ENCODE data around the gene NDUFV3.

Gene NDUFV3

DNA sequence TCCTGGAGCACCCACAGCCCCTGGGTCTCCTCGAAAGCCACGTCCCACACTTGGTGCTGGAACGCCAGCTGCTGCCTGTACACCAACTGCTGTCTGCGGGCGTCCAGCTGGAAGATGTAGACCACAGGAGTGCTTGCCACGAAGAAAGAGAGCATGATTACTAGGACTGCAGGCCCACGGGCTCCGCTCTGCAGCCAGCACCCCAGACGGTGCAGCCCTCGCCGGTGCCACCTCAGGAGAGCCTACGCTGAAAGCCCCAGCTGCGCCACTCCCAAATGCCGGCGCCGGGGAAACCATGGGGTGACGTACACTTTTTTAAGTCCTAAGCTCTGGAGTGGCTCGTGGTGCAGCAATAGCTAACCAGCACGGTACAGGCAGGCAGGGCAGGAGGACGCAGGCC, 39.5 kb upstream of the NDUFV3 start:
- H3K4me3 ChIP-seq (ENCODE audit: low read depth, low read length), result no peak overlapping the region
- DNase-seq (ENCODE audit: low read depth, low spot score), result no peak
- in situ Hi-C loops (cut with HindIII; ENCODE audit: low sequenced_read_pairs), result no loop called here
- TF ChIP-seq, protein P1, sequence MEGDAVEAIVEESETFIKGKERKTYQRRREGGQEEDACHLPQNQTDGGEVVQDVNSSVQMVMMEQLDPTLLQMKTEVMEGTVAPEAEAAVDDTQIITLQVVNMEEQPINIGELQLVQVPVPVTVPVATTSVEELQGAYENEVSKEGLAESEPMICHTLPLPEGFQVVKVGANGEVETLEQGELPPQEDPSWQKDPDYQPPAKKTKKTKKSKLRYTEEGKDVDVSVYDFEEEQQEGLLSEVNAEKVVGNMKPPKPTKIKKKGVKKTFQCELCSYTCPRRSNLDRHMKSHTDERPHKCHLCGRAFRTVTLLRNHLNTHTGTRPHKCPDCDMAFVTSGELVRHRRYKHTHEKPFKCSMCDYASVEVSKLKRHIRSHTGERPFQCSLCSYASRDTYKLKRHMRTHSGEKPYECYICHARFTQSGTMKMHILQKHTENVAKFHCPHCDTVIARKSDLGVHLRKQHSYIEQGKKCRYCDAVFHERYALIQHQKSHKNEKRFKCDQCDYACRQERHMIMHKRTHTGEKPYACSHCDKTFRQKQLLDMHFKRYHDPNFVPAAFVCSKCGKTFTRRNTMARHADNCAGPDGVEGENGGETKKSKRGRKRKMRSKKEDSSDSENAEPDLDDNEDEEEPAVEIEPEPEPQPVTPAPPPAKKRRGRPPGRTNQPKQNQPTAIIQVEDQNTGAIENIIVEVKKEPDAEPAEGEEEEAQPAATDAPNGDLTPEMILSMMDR (IDR thresholded peaks at IDR 0.05; ENCODE audit: low read depth, low read length), result no peak

DNA sequence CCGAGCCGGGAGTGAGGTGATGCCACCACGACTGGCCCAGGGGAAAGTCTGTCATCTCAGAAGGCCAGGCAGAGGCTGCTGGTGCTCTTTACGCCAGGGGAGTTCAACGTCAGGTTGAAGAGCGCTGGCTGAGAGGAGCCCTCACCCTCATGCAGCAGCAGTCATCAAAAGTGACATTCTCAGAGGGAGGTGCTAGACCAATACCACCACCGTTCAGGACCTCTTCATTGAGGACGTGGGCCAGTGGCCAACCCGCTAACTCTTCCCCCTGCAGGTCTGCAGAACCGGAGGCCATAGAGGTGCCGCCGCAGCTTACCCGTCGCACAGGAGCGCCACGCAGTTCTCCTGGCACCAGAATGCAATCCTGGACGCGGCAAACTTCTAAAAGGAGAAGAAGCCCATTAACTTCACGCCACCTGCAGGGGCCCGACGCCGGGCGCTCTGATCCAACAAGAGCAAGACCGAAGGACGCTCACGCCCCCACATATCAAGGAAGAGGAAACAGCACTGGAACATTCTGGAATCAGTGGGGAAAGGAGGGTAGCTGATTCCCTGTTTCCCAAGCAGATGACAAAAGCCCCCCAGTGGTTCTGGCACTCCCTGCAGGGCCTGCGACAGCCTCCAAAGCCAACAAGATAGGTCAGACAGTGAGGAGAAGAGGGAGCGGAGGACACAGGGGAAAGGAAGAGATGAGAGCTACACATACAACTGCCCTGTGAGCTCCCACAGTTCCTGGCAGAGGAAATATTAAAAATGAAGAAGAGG, 38.7 kb upstream of the NDUFV3 start:
- TF ChIP-seq, protein P1 (IDR thresholded peaks at IDR 0.05; ENCODE audit: low read depth, low read length), result no peak
- DNase-seq (ENCODE audit: low read depth, low spot score), result no peak
- in situ Hi-C loops (cut with HindIII; ENCODE audit: low sequenced_read_pairs), result no loop called here

DNA sequence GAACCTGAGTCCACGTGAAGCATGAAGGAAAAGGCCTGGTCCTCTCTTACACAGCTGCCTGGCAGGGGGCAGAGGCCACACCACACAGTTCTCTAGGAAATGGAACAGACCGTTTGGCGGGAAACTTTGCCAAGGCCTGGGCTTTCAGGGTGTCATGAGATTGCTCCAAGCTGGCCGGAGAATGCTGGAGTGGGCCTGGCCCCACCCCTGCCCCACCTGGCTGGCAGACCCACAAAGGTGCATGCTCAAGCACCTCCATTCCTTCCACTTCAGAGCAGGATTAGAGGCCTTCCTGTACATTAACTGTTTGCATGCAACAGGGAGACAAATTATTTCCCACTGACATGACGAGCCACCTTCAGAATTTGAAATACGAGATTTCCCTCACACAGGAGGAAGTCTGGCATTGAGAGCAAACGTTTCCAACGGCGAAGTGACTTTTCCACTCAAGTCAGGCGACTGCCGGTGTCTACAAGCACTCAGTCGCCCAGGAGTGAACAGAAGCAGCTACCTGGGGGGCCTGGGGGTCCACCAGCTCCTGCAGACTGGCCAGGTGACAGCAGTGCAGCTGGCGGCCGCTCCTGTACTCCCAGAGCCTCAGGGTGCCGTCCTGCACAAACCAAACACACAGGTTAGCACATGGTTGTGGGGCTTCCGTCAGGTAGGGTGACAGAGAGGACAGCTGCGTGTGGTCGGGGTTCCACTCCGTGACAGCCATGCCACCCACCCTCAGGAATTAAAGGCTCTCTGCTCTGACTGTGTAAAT, 37.8 kb upstream of the NDUFV3 start:
- in situ Hi-C loops (cut with HindIII; ENCODE audit: low sequenced_read_pairs), result no loop called here
- DNase-seq (ENCODE audit: low read depth, low spot score), result no peak
- H3K4me3 ChIP-seq (ENCODE audit: low read depth, low read length), result no peak overlapping the region
- TF ChIP-seq, protein P1 (IDR thresholded peaks at IDR 0.05; ENCODE audit: low read depth, low read length), result no peak

More for the DNA sequence above, 38.7 kb upstream of the NDUFV3 start:
- H3K4me3 ChIP-seq (ENCODE audit: low read depth, low read length), result no peak overlapping the region

DNA sequence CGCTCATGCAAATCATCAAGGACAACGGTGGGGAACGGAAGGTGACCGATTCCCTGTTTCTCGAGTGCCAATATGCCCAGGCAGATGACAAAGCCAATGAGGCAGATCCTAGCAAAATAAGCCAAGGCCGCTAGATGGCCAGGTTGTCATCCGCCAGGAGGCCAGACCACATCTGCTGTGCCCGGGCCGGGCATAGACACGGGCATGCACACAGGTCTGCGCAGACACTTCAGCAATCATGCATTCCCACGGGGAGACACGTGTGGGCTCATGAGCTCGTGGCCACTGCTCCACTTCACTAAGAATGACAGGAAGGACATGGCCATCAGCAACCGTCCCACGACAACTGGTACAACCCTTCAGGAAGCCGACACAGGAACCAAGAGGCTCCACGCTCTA, 37.2 kb upstream of the NDUFV3 start:
- TF ChIP-seq, protein P1 (IDR thresholded peaks at IDR 0.05; ENCODE audit: low read depth, low read length), result no peak
- H3K4me3 ChIP-seq (ENCODE audit: low read depth, low read length), result no peak overlapping the region
- in situ Hi-C loops (cut with HindIII; ENCODE audit: low sequenced_read_pairs), result no loop called here
- no peak for DNase-seq (ENCODE audit: low read depth, low spot score)

DNA sequence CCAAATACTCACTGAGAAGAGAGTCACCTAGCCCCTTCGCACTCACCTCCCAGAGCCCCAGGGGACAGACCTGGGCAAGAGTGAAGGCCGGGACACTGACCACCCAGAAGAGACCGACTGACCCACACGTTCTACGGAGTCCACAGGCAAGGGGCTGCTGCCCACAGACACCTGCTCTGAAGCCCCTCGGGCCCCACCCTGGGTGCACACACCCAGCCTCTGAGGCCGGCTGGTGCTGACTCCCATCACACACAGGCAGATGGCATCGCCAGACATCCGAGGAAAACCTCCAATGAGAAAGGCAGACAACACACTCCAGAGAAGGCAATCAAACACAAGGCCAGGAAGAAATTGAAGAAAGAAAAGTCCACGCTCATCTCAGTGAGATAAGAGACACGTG, 35.9 kb upstream of the NDUFV3 start:
- TF ChIP-seq, protein P1 (IDR thresholded peaks at IDR 0.05; ENCODE audit: low read depth, low read length), result no peak
- in situ Hi-C loops (cut with HindIII; ENCODE audit: low sequenced_read_pairs), result no loop called here
- no peak overlapping the region for H3K4me3 ChIP-seq (ENCODE audit: low read depth, low read length)
- DNase-seq (ENCODE audit: low read depth, low spot score), result no peak

DNA sequence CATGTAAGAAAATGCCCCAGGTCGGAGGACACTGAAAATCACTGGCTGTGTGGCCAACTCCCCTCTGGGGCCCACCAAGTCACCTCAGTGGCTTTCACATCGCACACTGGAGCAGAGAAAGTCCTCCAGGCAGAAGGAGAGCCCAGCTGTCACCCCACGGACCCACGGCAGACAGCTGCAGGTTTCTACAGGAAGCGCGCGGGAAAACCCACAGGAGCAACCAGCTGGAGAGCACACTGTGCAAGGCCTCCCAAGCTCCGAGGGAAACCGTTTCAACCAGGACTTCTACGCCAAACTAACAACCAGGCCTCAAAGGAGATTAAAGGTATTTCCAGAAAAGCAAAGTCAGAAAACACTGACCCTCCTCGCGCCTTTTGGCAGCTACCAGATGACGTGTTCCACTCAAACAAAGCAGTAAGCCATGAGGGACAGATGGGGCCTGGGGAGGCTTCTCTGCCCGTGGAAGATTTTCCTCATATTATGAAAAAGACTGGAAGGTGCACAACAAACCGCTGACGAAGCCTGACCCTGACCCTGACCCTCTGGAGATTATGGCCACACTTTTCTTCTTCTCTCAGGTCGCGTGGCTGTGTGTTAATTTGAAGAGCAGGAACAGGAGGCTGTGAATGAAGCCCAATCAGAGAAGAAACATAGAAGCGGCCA, 34.8 kb upstream of the NDUFV3 start:
- in situ Hi-C loops (cut with HindIII; ENCODE audit: low sequenced_read_pairs), result no loop called here
- no peak for DNase-seq (ENCODE audit: low read depth, low spot score)
- TF ChIP-seq, protein P1 (IDR thresholded peaks at IDR 0.05; ENCODE audit: low read depth, low read length), result no peak
- H3K4me3 ChIP-seq (ENCODE audit: low read depth, low read length), result no peak overlapping the region

Data from astrocyte of the spinal cord (primary cell).